ENCODE results near the gene IGSF10. TPM values are rescaled to one million over a fixed set of nuclear protein-coding genes. Genes with fewer than 3 reads are reported as not detected.

The IGSF10 gene
- total RNA-seq, 4 donors from 2014 or later: 9.4 to 17.3 (median 14.3) TPM

GRCh38 chr3:151452841-151453240 is 8.0 kb downstream of the IGSF10 start:
- no peak for TF ChIP-seq CTCF (IDR thresholded peaks at IDR 0.05; ENCODE audit: low read depth)

DNA sequence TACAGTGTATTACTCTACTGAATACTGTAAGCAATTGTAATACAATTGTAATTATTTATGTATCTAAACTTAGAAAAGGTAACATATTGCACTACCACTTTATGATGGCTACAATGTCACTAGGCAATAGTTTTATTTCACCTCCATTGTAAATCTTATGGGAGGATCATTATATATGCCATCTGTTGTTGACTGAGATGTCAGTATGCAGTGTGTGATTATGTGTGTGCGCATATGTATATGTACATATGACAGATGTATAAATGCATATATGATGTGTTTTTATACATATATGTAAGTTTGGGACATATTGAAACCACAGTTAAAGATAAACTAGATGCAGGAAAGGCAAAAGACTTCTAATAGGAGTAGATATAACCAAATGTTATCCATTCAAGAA is 8.5 kb downstream of the IGSF10 start:
- TF ChIP-seq CTCF (IDR thresholded peaks at IDR 0.05; ENCODE audit: low read depth): no peak

- no peak for TF ChIP-seq CTCF (IDR thresholded peaks at IDR 0.05; ENCODE audit: low read depth)
Observed at GRCh38 chr3:151446002-151446340, 14.9 kb downstream of the IGSF10 start.

DNA sequence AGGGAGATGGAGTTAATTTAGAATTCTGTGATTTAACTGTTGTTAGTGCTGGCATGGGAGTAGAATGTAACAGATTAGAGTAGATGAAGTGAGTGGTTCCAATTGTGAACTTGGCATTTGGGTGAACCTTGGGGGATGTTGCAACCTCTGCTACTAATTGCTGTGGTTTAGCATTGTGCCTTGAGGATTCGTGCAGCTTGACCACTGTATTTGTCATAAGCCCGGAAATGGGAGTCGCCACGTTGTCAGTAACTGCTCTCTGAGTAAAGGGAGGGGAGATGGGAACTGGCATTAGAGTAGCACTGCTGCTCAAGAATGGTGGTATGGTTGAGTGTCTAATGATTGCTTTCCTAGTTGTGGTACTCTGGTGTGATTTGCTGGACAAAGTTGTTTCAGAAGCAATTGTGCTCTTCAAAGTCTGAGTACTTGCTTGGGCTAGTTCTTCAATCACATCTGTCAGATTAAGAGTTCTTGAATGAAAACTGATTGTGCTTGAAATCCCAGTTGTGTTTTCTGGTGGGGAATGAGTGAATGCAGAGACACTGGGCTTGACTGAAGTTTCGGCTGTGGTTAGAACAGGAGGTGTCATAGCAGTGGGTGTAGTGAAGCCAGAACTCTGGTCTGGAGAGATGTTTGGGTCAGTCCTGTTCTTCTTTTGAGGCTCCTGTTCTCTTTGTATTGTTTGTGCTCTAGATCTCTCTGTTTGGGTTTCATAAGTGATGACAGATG is 15.4 kb downstream of the IGSF10 start:
- TF ChIP-seq CTCF (IDR thresholded peaks at IDR 0.05; ENCODE audit: low read depth): no peak

DNA sequence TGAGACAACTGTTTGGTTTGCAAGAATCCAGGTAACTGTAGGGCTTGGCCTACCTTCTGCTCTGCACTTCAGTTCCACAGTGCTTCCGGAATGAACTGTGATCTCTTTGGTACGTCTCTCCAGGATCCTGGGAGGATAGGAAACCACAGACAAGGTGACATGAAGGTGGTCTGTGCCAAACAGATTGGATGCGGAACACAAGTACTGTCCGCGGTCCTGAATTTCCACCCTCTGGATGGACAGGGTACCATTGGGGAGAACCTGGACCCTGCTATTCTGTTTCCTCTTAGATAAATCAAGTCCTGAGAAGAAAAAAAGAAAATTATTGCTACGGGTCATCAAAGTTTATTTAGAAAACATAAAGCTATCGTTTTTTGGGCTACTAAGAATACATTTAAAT is 17.3 kb downstream of the IGSF10 start:
- no peak for TF ChIP-seq CTCF (IDR thresholded peaks at IDR 0.05; ENCODE audit: low read depth)

- no peak for TF ChIP-seq CTCF (IDR thresholded peaks at IDR 0.05; ENCODE audit: low read depth)
Observed at GRCh38 chr3:151440940-151441339, 19.9 kb downstream of the IGSF10 start.

- no peak for TF ChIP-seq CTCF (IDR thresholded peaks at IDR 0.05; ENCODE audit: low read depth)
Observed at GRCh38 chr3:151439652-151440125, 21.2 kb downstream of the IGSF10 start.
